Measurements from ENCODE around the gene ADCY3. TPM values are rescaled to one million over a fixed set of nuclear protein-coding genes. Genes with fewer than 3 reads are reported as not detected.

The ADCY3 gene
- total RNA-seq, 1 donor from 2014 or later = 140 TPM

DNA sequence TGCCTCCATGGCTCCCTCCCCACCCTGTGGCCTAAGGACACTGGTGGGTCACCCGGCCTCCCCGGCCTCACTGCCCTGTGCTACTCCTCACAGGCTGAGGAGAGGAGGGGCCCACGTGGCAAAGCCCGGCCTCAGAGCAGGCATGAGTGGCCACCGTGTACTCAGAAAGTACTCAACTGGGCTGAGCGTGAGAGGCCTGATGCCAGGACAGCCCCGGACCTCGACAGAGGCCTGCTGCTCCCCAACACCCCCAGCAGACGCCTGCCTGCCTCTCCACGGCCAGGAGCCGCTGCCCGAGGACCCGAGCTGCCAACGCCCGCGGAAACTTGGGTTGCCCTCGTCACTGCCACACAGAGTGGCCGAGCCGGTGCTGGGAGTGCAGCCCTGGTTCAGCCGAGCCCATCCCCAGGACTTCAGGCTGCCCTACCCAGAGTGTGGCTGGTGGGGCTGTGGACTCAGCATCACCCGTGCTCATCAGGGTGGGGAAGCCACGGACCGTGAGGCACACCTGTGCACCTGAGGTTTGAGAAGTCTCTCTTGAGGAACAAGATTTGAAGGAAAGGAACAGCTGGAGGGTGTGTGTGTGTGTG, 67.5 kb downstream of the ADCY3 start:
- Histone ChIP-seq H3K9me3 (no peaks in the 10 kb centered on the region), H3K4me3 (no peak overlapping the region), H3K4me1 (peaks cover 6 to 28% of the 10 kb centered on the region in 2 donors), H3K27me3 (no peaks in the 10 kb centered on the region), H3K36me3 (no peaks in the 10 kb centered on the region), H3K27ac (no peak overlapping the region)
- TF ChIP-seq, protein P1, sequence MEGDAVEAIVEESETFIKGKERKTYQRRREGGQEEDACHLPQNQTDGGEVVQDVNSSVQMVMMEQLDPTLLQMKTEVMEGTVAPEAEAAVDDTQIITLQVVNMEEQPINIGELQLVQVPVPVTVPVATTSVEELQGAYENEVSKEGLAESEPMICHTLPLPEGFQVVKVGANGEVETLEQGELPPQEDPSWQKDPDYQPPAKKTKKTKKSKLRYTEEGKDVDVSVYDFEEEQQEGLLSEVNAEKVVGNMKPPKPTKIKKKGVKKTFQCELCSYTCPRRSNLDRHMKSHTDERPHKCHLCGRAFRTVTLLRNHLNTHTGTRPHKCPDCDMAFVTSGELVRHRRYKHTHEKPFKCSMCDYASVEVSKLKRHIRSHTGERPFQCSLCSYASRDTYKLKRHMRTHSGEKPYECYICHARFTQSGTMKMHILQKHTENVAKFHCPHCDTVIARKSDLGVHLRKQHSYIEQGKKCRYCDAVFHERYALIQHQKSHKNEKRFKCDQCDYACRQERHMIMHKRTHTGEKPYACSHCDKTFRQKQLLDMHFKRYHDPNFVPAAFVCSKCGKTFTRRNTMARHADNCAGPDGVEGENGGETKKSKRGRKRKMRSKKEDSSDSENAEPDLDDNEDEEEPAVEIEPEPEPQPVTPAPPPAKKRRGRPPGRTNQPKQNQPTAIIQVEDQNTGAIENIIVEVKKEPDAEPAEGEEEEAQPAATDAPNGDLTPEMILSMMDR (IDR thresholded peaks at IDR 0.05) = no peak
- intact Hi-C loops (cut with DNase I) = no loop called here
- no peak for DNase-seq (ENCODE audit: low spot score in 2 of 2)

DNA sequence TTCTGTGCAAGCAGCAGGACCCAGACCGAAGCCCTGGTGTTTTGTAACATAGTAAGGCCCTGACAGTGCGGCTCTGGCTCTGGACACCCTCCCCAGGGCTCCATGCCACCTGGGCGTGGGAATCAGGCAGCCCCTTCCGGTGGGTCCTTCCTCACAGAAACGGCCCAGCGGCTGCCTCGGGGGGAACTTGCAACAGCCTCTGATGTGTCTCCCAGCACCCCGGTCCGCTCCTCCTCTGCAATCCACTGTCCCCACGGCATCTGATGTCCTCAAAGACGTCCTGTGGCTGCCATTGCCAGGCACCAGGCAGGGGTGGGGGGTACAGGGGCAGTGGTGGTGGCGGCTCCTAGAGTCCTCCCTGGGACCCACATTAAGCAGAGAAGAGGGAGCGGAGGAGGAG, 68.0 kb downstream of the ADCY3 start:
- TF ChIP-seq, protein P1 (IDR thresholded peaks at IDR 0.05) = no peak
- Histone ChIP-seq H3K27ac (no peak overlapping the region), H3K9me3 (no peaks in the 10 kb centered on the region), H3K36me3 (no peaks in the 10 kb centered on the region), H3K4me1 (peaks cover 6 to 26% of the 10 kb centered on the region in 2 donors), H3K27me3 (no peaks in the 10 kb centered on the region), H3K4me3 (no peak overlapping the region)
- intact Hi-C loops (cut with DNase I) = no loop called here
- DNase-seq (ENCODE audit: low spot score in 2 of 2) = no peak

DNA sequence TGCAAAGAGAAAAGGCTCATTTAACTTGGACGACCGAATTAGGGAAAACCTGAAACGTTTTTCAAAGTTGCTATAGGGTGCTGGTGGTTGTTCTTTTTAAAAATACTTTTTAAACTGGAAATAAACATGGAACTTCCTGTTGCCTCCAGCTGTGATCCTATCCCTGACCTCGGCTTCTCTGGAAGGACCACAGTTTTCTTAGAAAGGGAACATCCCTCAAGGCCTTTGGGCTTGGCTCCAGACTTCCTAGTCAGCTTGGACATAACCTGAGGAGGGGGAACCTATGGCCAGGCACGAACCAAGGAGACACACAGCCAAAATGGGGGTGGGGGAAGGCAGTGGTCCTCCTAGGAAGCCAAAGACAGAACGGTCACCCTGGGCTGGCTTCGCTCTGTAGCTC, 69.1 kb downstream of the ADCY3 start:
- Histone ChIP-seq H3K4me3 (no peak overlapping the region), H3K27me3 (no peaks in the 10 kb centered on the region), H3K27ac (no peak overlapping the region), H3K9me3 (no peaks in the 10 kb centered on the region), H3K4me1 (peaks cover 6 to 16% of the 10 kb centered on the region in 2 donors), H3K36me3 (no peaks in the 10 kb centered on the region)
- intact Hi-C loops (cut with DNase I) = no loop called here
- no peak for DNase-seq (ENCODE audit: low spot score in 2 of 2)
- TF ChIP-seq, protein P1 (IDR thresholded peaks at IDR 0.05) = no peak

DNA sequence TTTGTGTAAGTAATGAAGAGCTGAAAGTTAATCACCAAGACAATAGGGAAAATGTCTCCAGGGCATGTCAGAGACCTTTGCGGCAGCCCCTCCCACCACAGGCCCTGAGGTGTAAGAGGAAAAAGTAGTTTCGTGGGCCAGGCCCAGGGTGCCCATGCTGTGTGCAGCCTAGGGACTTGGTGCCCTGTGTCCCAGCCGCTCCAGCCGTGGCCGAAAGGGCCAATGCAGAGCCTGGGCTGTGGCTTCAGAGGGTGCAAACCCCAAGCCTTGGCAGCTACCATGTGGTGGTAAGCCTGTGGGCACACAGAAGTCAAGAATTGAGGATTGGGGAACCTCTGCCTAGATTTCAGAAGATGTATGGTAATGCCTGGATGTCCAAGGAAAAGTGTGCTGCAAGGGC, 74.3 kb downstream of the ADCY3 start:
- intact Hi-C loops (cut with DNase I) = no loop called here
- Histone ChIP-seq H3K4me1 (no peaks in the 10 kb centered on the region), H3K4me3 (no peak overlapping the region), H3K27ac (no peak overlapping the region), H3K36me3 (peaks cover 3 to 7% of the 10 kb centered on the region in 2 donors), H3K9me3 (no peaks in the 10 kb centered on the region), H3K27me3 (no peaks in the 10 kb centered on the region)
- DNase-seq (ENCODE audit: low spot score in 2 of 2) = no peak
- TF ChIP-seq, protein P1 (IDR thresholded peaks at IDR 0.05) = no peak

DNA sequence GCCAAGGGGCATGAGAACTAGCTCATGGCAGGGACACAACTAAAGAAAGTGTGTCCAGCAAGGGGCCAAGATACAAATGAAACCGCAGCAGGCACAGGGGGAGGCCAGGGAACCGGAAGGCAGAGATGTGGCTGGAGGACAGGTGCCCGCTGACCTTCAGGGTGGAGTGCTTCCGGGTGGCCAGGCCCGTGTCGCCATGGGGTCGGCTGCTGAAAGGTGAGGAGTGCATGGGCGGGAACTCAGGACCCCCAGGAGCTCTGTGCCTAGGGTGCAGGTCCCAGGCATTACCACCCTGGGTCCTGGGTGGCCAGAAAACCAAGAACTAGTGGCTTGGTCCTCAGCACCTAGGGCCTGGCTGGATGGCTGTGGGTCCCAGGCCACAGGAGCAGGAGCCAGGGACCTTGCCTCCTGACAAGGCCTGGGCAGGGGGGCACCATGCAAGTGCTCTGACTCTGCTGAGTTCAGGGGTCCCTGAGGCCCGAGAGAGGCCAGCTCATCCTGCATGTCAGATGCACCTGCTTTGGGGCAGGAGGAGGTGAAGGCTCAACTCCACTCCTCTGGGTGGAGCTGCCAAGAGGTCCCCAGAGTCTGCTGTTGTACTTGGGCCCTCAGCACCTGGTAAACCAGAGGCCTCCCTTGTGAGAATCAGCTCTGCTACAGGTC, 75.9 kb downstream of the ADCY3 start:
- Histone ChIP-seq H3K9me3 (no peaks in the 10 kb centered on the region), H3K4me3 (no peak overlapping the region), H3K4me1 (no peaks in the 10 kb centered on the region), H3K27me3 (no peaks in the 10 kb centered on the region), H3K27ac (no peak overlapping the region), H3K36me3 (peaks cover 6 to 17% of the 10 kb centered on the region in 2 donors)
- intact Hi-C loops (cut with DNase I) = no loop called here
- TF ChIP-seq, protein P1 (IDR thresholded peaks at IDR 0.05) = no peak
- no peak for DNase-seq (ENCODE audit: low spot score in 2 of 2)
